ENCODE data around the gene EIF3F.
"Not testable (repeated sequence)": the region's sequence is repeated elsewhere in the genome, so short reads cannot be mapped to it uniquely, and the experiment has no call there.

EIF3F gene

GRCh38 chr11:7983832-7984590 lies 3.1 kb upstream of the EIF3F start:
- in situ Hi-C loops (cut with HindIII; ENCODE audit: low sequenced_read_pairs) = no loop called here

GRCh38 chr11:7987560-7987883 lies 385 bp downstream of the EIF3F start:
- in situ Hi-C loops (cut with HindIII; ENCODE audit: low sequenced_read_pairs) = not testable (repeated sequence)

DNA sequence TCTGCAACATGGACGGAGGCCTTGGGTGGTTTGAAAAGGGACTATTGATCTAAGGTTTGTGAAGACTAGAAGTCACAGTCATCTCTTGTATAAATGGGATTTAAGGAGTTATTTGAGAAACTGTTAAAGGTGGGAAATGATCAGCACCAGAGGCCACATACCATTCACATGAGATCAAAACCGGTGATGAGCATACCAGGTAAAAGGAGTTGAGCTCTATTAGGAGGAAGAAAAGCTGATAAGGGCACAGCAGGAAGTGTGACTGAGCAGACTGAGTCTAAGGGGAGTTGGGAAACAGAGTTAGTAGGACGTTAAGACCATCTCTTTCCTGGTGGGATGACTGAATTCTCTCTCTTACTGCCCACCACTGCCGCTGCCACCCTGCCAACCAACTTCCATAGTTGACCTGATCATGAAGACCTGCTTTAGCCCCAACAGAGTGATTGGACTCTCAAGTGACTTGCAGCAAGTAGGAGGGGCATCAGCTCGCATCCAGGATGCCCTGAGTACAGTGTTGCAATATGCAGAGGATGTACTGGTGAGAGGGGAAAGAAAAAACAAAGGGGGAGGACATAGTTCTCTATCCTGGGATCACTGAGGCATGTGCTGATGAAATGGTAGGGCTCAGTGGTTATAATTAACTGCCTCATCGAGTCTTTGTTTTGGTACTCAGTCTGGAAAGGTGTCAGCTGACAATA lies 7.6 kb downstream of the EIF3F start:
- in situ Hi-C loops (cut with HindIII; ENCODE audit: low sequenced_read_pairs) = no loop called here

DNA sequence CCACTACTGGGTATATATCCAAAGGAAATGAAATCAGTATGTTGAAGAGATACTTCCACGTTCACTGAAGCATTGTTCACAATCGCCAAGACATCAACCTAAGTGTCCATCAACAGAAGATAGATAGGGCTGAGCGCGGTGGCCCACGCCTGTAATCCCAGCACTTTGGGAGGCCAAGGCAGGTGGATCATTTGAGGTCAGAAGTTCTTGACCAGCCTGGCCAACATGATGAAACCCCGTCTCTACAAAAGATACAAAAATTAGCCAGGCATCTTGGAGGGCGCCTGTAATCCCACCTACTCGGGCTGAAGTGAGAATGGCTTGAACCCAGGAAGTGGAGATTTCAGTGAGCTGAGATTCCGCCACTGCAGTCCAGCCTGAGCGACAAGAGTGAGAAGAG lies 12.7 kb downstream of the EIF3F start:
- in situ Hi-C loops (cut with HindIII; ENCODE audit: low sequenced_read_pairs) = no loop called here

DNA sequence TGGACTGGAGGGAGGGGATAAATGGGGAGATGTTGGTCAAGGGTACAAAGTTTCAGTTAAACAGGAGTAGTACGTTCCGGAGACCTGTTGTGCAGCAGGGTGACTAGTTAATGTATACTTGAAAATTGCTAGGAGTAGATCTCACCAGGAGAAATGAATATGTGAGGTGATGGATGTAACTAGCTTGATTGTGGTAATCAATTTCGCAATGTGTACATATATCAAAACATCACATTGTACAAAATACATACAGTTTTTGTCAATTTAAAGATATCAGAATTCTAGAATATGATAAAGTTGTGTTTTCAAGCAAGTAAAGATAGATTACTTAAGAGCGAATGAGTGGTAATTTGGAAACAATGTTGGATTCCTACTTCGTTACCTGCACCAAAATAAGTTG lies 13.3 kb downstream of the EIF3F start:
- in situ Hi-C loops (cut with HindIII; ENCODE audit: low sequenced_read_pairs) = no loop called here

GRCh38 chr11:8002676-8003075 lies 15.5 kb downstream of the EIF3F start:
- in situ Hi-C loops (cut with HindIII; ENCODE audit: low sequenced_read_pairs) = no loop called here

DNA sequence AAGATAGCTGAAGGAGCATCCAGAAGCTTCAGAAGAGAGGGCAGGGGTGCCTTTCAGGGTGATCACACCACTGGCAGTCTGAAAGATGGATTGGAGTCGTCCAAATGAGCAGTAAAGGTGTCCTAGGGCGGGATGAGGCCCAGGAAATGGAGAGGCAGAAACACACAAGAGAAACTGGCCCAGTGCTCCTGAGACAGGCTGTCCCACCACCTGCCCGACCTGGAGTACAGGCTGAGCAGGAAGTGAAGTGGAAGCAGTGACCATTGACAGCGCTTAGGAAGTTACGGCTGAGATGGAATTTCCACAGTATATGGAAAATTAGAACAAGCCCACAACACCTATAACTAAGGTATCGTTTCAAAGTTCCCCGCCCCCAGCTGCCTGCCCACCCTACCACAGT lies 16.1 kb downstream of the EIF3F start:
- in situ Hi-C loops (cut with HindIII; ENCODE audit: low sequenced_read_pairs) = no loop called here

DNA sequence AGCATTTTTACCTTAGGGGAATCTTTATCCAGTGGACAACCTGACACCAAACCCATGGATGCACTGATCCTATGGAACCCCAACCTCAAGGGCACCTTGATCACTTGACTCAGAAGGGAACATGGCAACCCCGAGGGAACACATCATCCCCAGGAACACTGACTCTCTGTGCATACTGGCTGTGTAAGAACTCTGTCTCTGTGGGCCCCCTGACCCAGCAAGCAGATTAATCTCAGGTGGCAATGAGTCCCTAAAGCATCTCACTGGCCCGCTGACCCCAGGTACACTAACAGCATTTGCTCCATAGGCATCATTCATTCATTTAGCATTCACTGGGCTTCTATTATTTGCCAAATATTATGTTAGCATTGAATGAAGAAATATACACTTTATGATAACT lies 16.9 kb downstream of the EIF3F start:
- in situ Hi-C loops (cut with HindIII; ENCODE audit: low sequenced_read_pairs) = no loop called here

DNA sequence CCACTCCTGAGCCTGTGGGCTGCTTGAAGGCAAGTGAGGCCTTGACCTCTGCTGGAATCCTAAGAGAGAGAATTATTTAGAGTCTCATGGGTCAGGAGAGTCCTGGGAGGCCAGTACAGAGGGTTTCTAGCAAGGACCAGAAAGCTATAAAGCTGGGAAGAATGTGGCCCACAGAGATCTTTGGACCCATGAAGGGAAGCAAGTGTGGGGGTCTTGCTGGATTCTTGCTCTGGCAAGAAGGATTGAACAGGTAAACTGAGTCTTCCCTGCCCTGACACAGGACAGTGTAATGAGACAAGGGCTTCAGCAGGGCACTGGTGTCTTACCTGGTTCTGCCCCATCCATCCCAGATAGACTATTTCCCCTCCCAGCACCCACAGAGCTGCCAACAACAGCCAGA lies 18.4 kb downstream of the EIF3F start:
- in situ Hi-C loops (cut with HindIII; ENCODE audit: low sequenced_read_pairs) = loop anchor here (5.0 kb wide), 1 partner anchor 82 kb away; no protein-coding TSS in a partner anchor

GRCh38 chr11:8006349-8006977 lies 19.3 kb downstream of the EIF3F start:
- in situ Hi-C loops (cut with HindIII; ENCODE audit: low sequenced_read_pairs) = loop anchor here (5.0 kb wide), 1 partner anchor 81 kb away; no protein-coding TSS in a partner anchor

- in situ Hi-C loops (cut with HindIII; ENCODE audit: low sequenced_read_pairs) = loop anchor here (5.0 kb wide), 1 partner anchor 79 kb away; no protein-coding TSS in a partner anchor
Observed at GRCh38 chr11:8008212-8008611, 21.1 kb downstream of the EIF3F start.

DNA sequence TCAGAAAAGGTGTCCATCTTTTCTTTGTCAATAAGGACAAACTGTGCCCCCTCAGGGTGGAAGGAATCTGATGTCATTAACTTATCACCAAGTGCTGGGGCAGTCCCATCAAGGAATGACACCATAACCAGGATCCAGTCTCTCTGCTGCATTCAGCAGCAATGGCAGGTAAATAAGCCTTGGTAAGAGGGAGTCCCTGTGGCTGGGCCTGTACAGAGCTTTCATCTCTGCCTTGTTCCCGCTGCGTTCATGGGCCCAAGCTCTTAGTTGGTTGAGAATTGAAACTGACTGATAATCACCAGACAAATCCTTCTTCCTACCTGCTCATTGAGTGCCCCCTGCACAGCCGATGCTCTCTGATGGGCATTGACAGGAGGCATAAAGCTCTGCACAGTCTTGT lies 22.7 kb downstream of the EIF3F start:
- in situ Hi-C loops (cut with HindIII; ENCODE audit: low sequenced_read_pairs) = loop anchor here (5.0 kb wide), 1 partner anchor 77 kb away; no protein-coding TSS in a partner anchor

- in situ Hi-C loops (cut with HindIII; ENCODE audit: low sequenced_read_pairs) = no loop called here
Observed at GRCh38 chr11:8011371-8011770, 24.2 kb downstream of the EIF3F start.

DNA sequence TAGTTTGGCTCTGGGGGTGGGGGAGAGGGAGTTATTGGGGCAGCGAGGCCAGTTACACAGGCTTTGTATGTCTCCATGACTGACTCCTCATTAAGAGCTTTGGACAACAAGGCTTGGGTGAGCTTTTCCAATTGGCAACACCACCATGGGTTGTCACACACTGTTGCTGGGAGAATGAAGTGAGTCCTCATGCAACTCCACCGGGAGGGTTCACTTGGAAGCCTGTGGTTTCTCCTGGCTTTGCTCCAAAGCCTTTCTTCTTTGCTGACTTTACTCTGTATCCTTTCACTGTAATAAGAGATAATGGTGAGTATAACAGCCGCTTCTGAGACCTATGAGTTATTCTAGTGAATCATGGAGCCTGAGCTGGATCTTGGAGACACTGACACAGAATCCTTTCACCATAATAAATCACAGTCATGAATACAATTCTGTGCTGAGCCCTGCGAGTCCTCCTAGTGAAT lies 24.9 kb downstream of the EIF3F start:
- in situ Hi-C loops (cut with HindIII; ENCODE audit: low sequenced_read_pairs) = no loop called here

DNA sequence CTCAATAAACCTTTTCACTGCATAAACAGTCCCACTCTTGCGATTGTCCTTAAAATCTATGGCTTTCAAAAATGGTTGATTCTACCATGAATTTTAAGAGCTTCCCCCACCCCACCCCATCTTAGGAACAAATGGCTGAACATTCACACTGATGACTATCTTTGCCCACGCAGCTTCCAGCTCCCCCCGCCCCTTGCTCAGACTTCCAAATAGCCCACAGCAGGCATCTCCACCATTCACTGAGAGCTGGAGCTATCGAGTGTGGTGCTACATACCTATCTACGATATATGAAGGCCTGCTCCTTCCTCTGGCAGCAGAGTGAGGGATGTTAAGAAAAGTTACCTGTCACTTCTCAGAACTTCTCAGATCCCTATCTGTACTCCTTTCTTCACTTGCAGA lies 26.7 kb downstream of the EIF3F start:
- in situ Hi-C loops (cut with HindIII; ENCODE audit: low sequenced_read_pairs) = no loop called here

- in situ Hi-C loops (cut with HindIII; ENCODE audit: low sequenced_read_pairs) = no loop called here
Observed at GRCh38 chr11:8015753-8016239, 28.7 kb downstream of the EIF3F start.

- in situ Hi-C loops (cut with HindIII; ENCODE audit: low sequenced_read_pairs) = no loop called here
Observed at GRCh38 chr11:8016440-8016839, 29.3 kb downstream of the EIF3F start.

GRCh38 chr11:8017071-8017470 lies 29.9 kb downstream of the EIF3F start:
- in situ Hi-C loops (cut with HindIII; ENCODE audit: low sequenced_read_pairs) = no loop called here

DNA sequence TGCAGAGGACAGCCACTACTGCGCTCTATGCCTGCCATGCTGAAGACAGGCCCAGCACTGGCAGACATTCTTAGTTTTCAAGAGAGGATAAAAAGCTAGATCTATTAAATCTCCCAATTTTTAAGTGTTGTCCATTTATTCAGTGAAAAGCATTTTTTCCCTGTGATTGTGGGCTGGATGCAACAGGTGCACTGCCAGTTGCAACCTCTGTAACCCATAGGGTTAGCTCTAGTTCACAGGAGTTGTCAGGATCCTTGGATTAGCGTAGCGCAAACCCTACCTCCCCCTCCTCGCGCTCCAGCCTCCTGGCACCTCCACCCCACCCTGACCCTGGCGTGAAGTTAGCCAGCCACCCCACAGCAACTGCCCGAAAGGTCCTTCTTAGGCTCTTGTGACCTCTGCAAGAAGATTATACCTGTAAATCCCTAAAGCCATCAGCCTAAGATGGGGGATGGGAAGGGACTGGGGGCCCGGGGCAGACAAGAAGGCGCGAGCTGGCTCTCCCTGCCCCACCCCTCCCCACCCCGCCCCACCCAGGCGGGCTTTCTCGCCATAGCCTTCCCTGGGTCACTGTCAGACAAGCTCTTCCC lies 30.9 kb downstream of the EIF3F start:
- in situ Hi-C loops (cut with HindIII; ENCODE audit: low sequenced_read_pairs) = no loop called here

- in situ Hi-C loops (cut with HindIII; ENCODE audit: low sequenced_read_pairs) = no loop called here
Observed at GRCh38 chr11:8018484-8019313, 31.6 kb downstream of the EIF3F start.
